Measurements from ENCODE around the gene YBX2. TPM values are rescaled to one million over a fixed set of nuclear protein-coding genes. Genes with fewer than 3 reads are reported as not detected.

Gene YBX2
- total and polyA plus RNA-seq, 2 donors (not counting 1 experiment from before 2014, with no cell fraction given), result 0.15 to 0.22 TPM

DNA sequence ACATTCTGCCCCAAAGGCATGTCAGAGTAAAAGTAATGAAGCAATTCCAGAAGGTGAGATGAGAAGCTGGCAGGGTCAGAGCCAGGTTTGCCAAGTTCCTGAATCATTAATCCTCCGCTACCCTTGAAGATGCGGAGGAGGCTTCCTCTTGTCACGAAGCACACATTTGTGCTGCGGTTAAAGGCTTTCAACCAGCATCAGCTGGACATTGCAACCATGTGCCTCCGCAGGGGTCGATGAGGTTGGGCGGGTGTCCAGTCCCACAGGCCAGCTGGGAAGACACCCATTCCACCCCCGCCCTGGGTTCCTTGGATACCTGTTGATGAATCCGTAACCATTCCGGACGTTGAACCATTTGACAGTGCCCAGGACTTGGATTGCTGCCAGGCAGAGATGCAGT, 1.3 kb downstream of the YBX2 start:
- POLR2A ChIA-PET, result interaction anchor here (0.7 to 1.4 kb wide), 2 partner anchors 12 to 75 kb away, joined by 4 to 7 read pairs; partner anchors contain the start of gene SLC2A4
- no peaks in the 10 kb centered on the region for H3K79me2 ChIP-seq (ENCODE audit: control insufficient read depth, insufficient read depth, low read length)
- no peak overlapping the region for H3K4me2 ChIP-seq (replicated peaks; ENCODE audit: low read depth, low read length, poor library complexity, severe bottlenecking)
- no peaks in the 10 kb centered on the region for H4K20me1 ChIP-seq (ENCODE audit: control insufficient read depth, insufficient read depth, low read length, poor library complexity, severe bottlenecking)
- no peaks in the 10 kb centered on the region for H3K36me3 ChIP-seq (replicated peaks in 1 of 2; ENCODE audit: control extremely low read depth in 1 of 2, control insufficient read depth in 1 of 2, extremely low read depth in 1 of 2, insufficient read depth in 2 of 2, low read length in 1 of 2)
- H3K27me3 ChIP-seq (replicated peaks in 1 of 4; ENCODE audit: control extremely low read depth in 1 of 4, control insufficient read depth in 3 of 4, insufficient read depth in 4 of 4, low read length in 3 of 4), result peaks cover 0 to 56% (median 15%) of the 10 kb centered on the region in 4 experiments
- Mint-ChIP-seq H3K9me3 (ENCODE audit: insufficient read depth) (no peaks in the 10 kb centered on the region), H3K4me1 (peaks cover 22% of the 10 kb centered on the region), H3K4me3 (peak overlapping the region; percentile 77), H3K27ac (no peak overlapping the region), H3K27me3 (peaks cover 41% of the 10 kb centered on the region)
- no peak overlapping the region for H3K27ac ChIP-seq (ENCODE audit: low read length in 2 of 2)
- WGBS (ENCODE audit: insufficient coverage), result 98% methylated on average over 8 of the region's 11 CpGs
- intact Hi-C loops (cut with micrococcal nuclease), result loop anchor here (10.0 kb wide), 1 partner anchor 158 kb away; no protein-coding TSS in a partner anchor
- CTCF ChIA-PET, result interaction anchor here (1.2 kb wide), 1 partner anchor 34 kb away, joined by 3 read pairs; no protein-coding TSS in a partner anchor
- peaks cover 28 to 30% of the 10 kb centered on the region in 2 donors for H3K4me1 ChIP-seq (ENCODE audit: control insufficient read depth in 2 of 2, insufficient read depth in 2 of 2, low read length in 2 of 2)
- DNase-seq (no peak), ATAC-seq (ENCODE audit: low read depth) (no peak)
- H3K4me3 ChIP-seq (ENCODE audit: control extremely low read depth in 1 of 5, extremely low read depth in 1 of 5, insufficient read depth in 1 of 5, low read depth in 2 of 5, low read length in 4 of 5), result no peak overlapping the region
- H3K9me3 ChIP-seq (ENCODE audit: control extremely low read depth in 1 of 3, control insufficient read depth in 2 of 3, insufficient read depth in 1 of 3, low read length in 2 of 3), result peaks cover 0 to 7% (median 0%) of the 10 kb centered on the region in 3 donors
- TF ChIP-seq, protein P1, sequence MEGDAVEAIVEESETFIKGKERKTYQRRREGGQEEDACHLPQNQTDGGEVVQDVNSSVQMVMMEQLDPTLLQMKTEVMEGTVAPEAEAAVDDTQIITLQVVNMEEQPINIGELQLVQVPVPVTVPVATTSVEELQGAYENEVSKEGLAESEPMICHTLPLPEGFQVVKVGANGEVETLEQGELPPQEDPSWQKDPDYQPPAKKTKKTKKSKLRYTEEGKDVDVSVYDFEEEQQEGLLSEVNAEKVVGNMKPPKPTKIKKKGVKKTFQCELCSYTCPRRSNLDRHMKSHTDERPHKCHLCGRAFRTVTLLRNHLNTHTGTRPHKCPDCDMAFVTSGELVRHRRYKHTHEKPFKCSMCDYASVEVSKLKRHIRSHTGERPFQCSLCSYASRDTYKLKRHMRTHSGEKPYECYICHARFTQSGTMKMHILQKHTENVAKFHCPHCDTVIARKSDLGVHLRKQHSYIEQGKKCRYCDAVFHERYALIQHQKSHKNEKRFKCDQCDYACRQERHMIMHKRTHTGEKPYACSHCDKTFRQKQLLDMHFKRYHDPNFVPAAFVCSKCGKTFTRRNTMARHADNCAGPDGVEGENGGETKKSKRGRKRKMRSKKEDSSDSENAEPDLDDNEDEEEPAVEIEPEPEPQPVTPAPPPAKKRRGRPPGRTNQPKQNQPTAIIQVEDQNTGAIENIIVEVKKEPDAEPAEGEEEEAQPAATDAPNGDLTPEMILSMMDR (IDR thresholded peaks at IDR 0.05), result no peak
- no peak for TF ChIP-seq EZH2 (IDR thresholded peaks at IDR 0.05; ENCODE audit: borderline replicate concordance, insufficient read depth, low read depth, low read length, poor library complexity, severe bottlenecking)
- H2AFZ ChIP-seq (ENCODE audit: insufficient read depth, low read depth, low read length, poor library complexity, severe bottlenecking), result no peak overlapping the region
- no peak overlapping the region for H3K9ac ChIP-seq (ENCODE audit: low read length)

DNA sequence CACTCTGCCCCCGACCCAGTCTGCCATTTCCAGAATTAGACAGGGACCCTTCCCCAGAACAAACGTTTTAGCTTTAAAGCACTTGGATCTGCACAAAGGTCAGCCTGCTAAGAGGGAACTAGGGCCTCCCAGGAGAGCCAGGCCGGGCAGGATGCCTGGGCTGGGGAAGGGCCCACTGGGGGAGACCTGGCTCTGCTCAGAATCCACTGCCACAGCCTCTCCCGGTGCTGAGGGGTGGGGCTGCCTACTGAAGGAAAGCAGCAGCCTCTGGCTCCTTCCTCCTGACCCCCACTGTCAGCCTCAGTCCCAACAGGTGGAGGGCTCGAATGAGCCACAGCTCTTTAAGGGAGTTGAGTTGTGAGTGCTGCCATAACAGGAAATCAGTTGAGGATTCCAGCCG, 1.7 kb downstream of the YBX2 start:
- H3K9ac ChIP-seq (ENCODE audit: low read length), result no peak overlapping the region
- no peak overlapping the region for H3K4me2 ChIP-seq (replicated peaks; ENCODE audit: low read depth, low read length, poor library complexity, severe bottlenecking)
- Mint-ChIP-seq H3K27me3 (peaks cover 45% of the 10 kb centered on the region), H3K27ac (no peak overlapping the region), H3K4me3 (peak overlapping the region; percentile 52), H3K4me1 (peaks cover 22% of the 10 kb centered on the region), H3K9me3 (ENCODE audit: insufficient read depth) (no peaks in the 10 kb centered on the region)
- H3K4me3 ChIP-seq (ENCODE audit: control extremely low read depth in 1 of 5, extremely low read depth in 1 of 5, insufficient read depth in 1 of 5, low read depth in 2 of 5, low read length in 4 of 5), result no peak overlapping the region
- no peak overlapping the region for H2AFZ ChIP-seq (ENCODE audit: insufficient read depth, low read depth, low read length, poor library complexity, severe bottlenecking)
- no peaks in the 10 kb centered on the region for H3K36me3 ChIP-seq (replicated peaks in 1 of 2; ENCODE audit: control extremely low read depth in 1 of 2, control insufficient read depth in 1 of 2, extremely low read depth in 1 of 2, insufficient read depth in 2 of 2, low read length in 1 of 2)
- no peak for TF ChIP-seq EZH2 (IDR thresholded peaks at IDR 0.05; ENCODE audit: borderline replicate concordance, insufficient read depth, low read depth, low read length, poor library complexity, severe bottlenecking)
- TF ChIP-seq, protein P1 (IDR thresholded peaks at IDR 0.05), result no peak
- ATAC-seq (ENCODE audit: low read depth) (no peak), DNase-seq (no peak)
- intact Hi-C loops (cut with micrococcal nuclease), result loop anchor here (10.0 kb wide), 1 partner anchor 158 kb away; no protein-coding TSS in a partner anchor
- no peaks in the 10 kb centered on the region for H4K20me1 ChIP-seq (ENCODE audit: control insufficient read depth, insufficient read depth, low read length, poor library complexity, severe bottlenecking)
- H3K27me3 ChIP-seq (replicated peaks in 1 of 4; ENCODE audit: control extremely low read depth in 1 of 4, control insufficient read depth in 3 of 4, insufficient read depth in 4 of 4, low read length in 3 of 4), result peaks cover 0 to 58% (median 15%) of the 10 kb centered on the region in 4 experiments
- peaks cover 0 to 7% (median 0%) of the 10 kb centered on the region in 3 donors for H3K9me3 ChIP-seq (ENCODE audit: control extremely low read depth in 1 of 3, control insufficient read depth in 2 of 3, insufficient read depth in 1 of 3, low read length in 2 of 3)
- H3K4me1 ChIP-seq (ENCODE audit: control insufficient read depth in 2 of 2, insufficient read depth in 2 of 2, low read length in 2 of 2), result peaks cover 28 to 30% of the 10 kb centered on the region in 2 donors
- H3K27ac ChIP-seq (ENCODE audit: low read length in 2 of 2), result no peak overlapping the region
- WGBS (ENCODE audit: insufficient coverage), result 67% methylated on average over 1 of the region's 6 CpGs
- CTCF ChIA-PET, result interaction anchor here (1.2 kb wide), 1 partner anchor 33 kb away, joined by 3 read pairs; no protein-coding TSS in a partner anchor
- POLR2A ChIA-PET, result no interaction called here
- H3K79me2 ChIP-seq (ENCODE audit: control insufficient read depth, insufficient read depth, low read length), result no peaks in the 10 kb centered on the region

All from B cell (primary cell).